IMR-90 (cell line): ENCODE results near the gene MEGF6.

ENCODE experiments used
- BHLHE40 ChIP-seq: fragments of 150-350 bp; IDR thresholded peaks from 2 replicates; pipeline ENCODE4 v1.6.1; 2016; ENCODE audit warnings: mild to moderate bottlenecking, low read depth, low read length
- CHD1 ChIP-seq: IDR thresholded peaks from 2 replicates; pipeline ENCODE4 v1.6.1; 2012; ENCODE audit warnings: low read depth, low read length, improper control_type of control experiment
- CTCF ChIP-seq: conservative IDR thresholded peaks from 2 replicates; pipeline ENCODE4 v1.5.1; 2012; ENCODE audit warnings: mild to moderate bottlenecking, low read depth, low read length, improper control_type of control experiment
- ELK1 ChIP-seq: fragments of 150-350 bp; IDR thresholded peaks from 2 replicates; pipeline ENCODE4 v1.6.1; 2016; ENCODE audit warnings: low read depth, mild to moderate bottlenecking, low read length, moderate library complexity, borderline replicate concordance
- MAFK ChIP-seq: IDR thresholded peaks from 2 replicates; pipeline ENCODE4 v1.6.1; 2012; ENCODE audit warnings: low read depth, low read length, improper control_type of control experiment
- NFE2L2 ChIP-seq: fragments of 150-350 bp; IDR thresholded peaks from 2 replicates; pipeline ENCODE4 v1.6.1; 2016; ENCODE audit warnings: low read depth, mild to moderate bottlenecking, low read length
- POLR2A ChIP-seq: IDR thresholded peaks from 2 replicates; pipeline ENCODE4 v1.6.1; 2012; ENCODE audit warnings: mild to moderate bottlenecking, low read depth, low read length
- SMC3 ChIP-seq: fragments of 150-350 bp; IDR thresholded peaks from 2 replicates; pipeline ENCODE4 v1.6.1; 2016; ENCODE audit warnings: low read depth, mild to moderate bottlenecking, antibody characterized with exemption, low read length, moderate library complexity
- USF2 ChIP-seq: fragments of 150-350 bp; IDR thresholded peaks from 2 replicates; pipeline ENCODE4 v1.6.1; 2017; ENCODE audit warnings: mild to moderate bottlenecking, antibody characterized with exemption, low read length, low read depth

- TF ChIP-seq POLR2A, result no peak
- TF ChIP-seq CTCF, result peak; percentile 61
- no peak for TF ChIP-seq USF2
- no peak for TF ChIP-seq MAFK
- no peak for TF ChIP-seq NFE2L2
- no peak for TF ChIP-seq BHLHE40
- no peak for TF ChIP-seq CHD1
- TF ChIP-seq SMC3, result peak; percentile 57
- TF ChIP-seq ELK1, result no peak
These were observed 3.7 kb upstream of the MEGF6 start for GRCh38 chr1:3614755-3615742.
